PC-9 (cell line): Measurements from ENCODE around the gene TCTN3. TPM values are rescaled to one million over a fixed set of nuclear protein-coding genes. Genes with fewer than 3 reads are reported as not detected.

Source experiments
- Bru-seq: library from RNA; stranded (reverse); fragments of 400-500 nt; gene quantifications from one replicate; lab custom pipeline; 2021; lab: Mats Ljungman, UMichigan
- BruChase-seq, 2 experiments: library from RNA; stranded (reverse); fragments of 400-500 nt; gene quantifications; one replicate each; lab custom pipeline; 2021; lab: Mats Ljungman, UMichigan
- BruUV-seq: library from RNA; stranded (reverse); fragments of 400-500 nt; replicated peaks from 2 replicates; lab custom pipeline; 2021; lab: Mats Ljungman, UMichigan
- CTCF ChIA-PET: fragments of 300-600 bp; sonication (Branson Sonifier 250); formaldehyde crosslinking; loops from one replicate; lab custom pipeline; 2022; ENCODE audit warnings: antibody characterized with exemption; lab: Charles Lee
- POLR2A ChIA-PET: fragments of 300-600 bp; sonication (Branson Sonifier 250); formaldehyde crosslinking; loops from one replicate; lab custom pipeline; 2022; ENCODE audit warnings: antibody characterized with exemption; ENCODE audit not compliant: unreplicated experiment; lab: Charles Lee
- DNase-seq, 2 experiments: peaks; one replicate each; pipeline versions ENCODE4 v3.0.0 to v3.0.0-alpha.2; 2015 to 2022; ENCODE audit warnings: mixed read lengths in 1 of 2
- H2AFZ ChIP-seq: fragments of 200-600 bp; sonication (generic); 2 replicates; pipeline ENCODE4 v1.8.1; 2017; ENCODE audit warnings: antibody characterized with exemption
- H3F3A ChIP-seq: fragments of 200-600 bp; sonication (generic); 2 replicates; pipeline ENCODE4 v1.8.1; 2017; ENCODE audit warnings: antibody characterized with exemption, mild to moderate bottlenecking, low read depth; ENCODE audit not compliant: insufficient read depth
- H3K27ac ChIP-seq: fragments of 200-600 bp; sonication (generic); 2 replicates; pipeline ENCODE4 v1.6.1; 2016; ENCODE audit warnings: mixed run types
- H3K27me3 ChIP-seq: fragments of 200-600 bp; sonication (generic); 2 replicates; pipeline ENCODE4 v1.6.1; 2016; ENCODE audit warnings: low read depth, mixed run types; ENCODE audit not compliant: insufficient read depth
- H3K36me3 ChIP-seq: fragments of 200-600 bp; sonication (generic); 2 replicates; pipeline ENCODE4 v1.6.1; 2016; ENCODE audit warnings: low read depth, mixed run types
- H3K4me1 ChIP-seq: fragments of 200-600 bp; sonication (generic); replicated peaks from 2 replicates; pipeline ENCODE4 v1.6.1; 2016; ENCODE audit warnings: mixed run types; ENCODE audit not compliant: insufficient read depth
- H3K4me2 ChIP-seq: fragments of 200-600 bp; sonication (generic); 2 replicates; pipeline ENCODE4 v1.6.1; 2017; ENCODE audit warnings: mixed run types
- H3K4me3 ChIP-seq: fragments of 200-600 bp; sonication (generic); 2 replicates; pipeline ENCODE4 v1.6.1; 2016; ENCODE audit warnings: mixed run types
- H3K79me2 ChIP-seq: fragments of 200-600 bp; sonication (generic); 2 replicates; pipeline ENCODE4 v1.6.1; 2017; ENCODE audit warnings: low read depth, mixed run types
- H3K9me2 ChIP-seq: fragments of 200-600 bp; sonication (generic); 2 replicates; pipeline ENCODE4 v1.8.1; 2017; ENCODE audit warnings: mild to moderate bottlenecking; ENCODE audit not compliant: insufficient read depth
- H3K9me3 ChIP-seq: fragments of 200-600 bp; sonication (generic); 2 replicates; pipeline ENCODE4 v1.8.1; 2016; ENCODE audit warnings: low read depth; ENCODE audit not compliant: insufficient read depth
- H4K20me1 ChIP-seq: fragments of 200-600 bp; sonication (generic); 2 replicates; pipeline ENCODE4 v1.8.1; 2017; ENCODE audit not compliant: insufficient read depth
- CTCF ChIP-seq: fragments of 200-600 bp; sonication (generic); conservative IDR thresholded peaks from 2 replicates; pipeline ENCODE4 v1.6.1; 2017; ENCODE audit warnings: mixed run types, antibody characterized with exemption, mild to moderate bottlenecking, moderate library complexity
- EZH2 ChIP-seq: fragments of 200-600 bp; sonication (generic); IDR thresholded peaks from 2 replicates; pipeline ENCODE4 v1.8.0; 2017; ENCODE audit warnings: antibody characterized with exemption, low read depth
- intact Hi-C: fragments of 100-400 bp; cut with micrococcal nuclease; formaldehyde crosslinking; loops from one replicate; pipeline ENCODE4 v1.10.0; 2022; ENCODE audit not compliant: unreplicated experiment
- long read RNA-seq: library from polyadenylated mRNA; stranded (forward); transcript quantifications from one replicate; pipeline ENCODE4 v2.0.0, GENCODE V29; 2022
- total RNA-seq: library from RNA; stranded (reverse); gene quantifications from 2 replicates; pipeline ENCODE4 v1.2.3, GENCODE V29; 2021

TCTN3 gene
- total RNA-seq = 18.1 and 19.8 TPM in 2 replicates
- percentile 67 among the genes with signal in this experiment for Bru-seq, nascent RNA
- BruChase-seq, experiment 1, labeled RNA remaining after a 2-hour chase = percentile 65 among the genes with signal in this experiment
- BruChase-seq, experiment 2, labeled RNA remaining after a 6-hour chase = percentile 63 among the genes with signal in this experiment
- long read RNA-seq, transcript TCTN3-207 (14 exons, 2,739 nt) = major isoform, 40 of 63 reads
- long read RNA-seq, partial matches to known transcripts = 2 of 63 reads
- long read RNA-seq, other reads (novel, unspliced or antisense) = 20 of 63 reads

GRCh38 chr10:95693668-95694534 is at the start of gene TCTN3:
Gene TCTN3, minus strand, starts transcription at chr10:95693927. Its CDS starts 28 bp downstream, at chr10:95693899.
- H3K79me2 ChIP-seq = peaks cover 23% of the 10 kb centered on the region
- no peaks in the 10 kb centered on the region for H3K9me3 ChIP-seq
- no peaks in the 10 kb centered on the region for H4K20me1 ChIP-seq
- no peak within 1 kb of the TSS for H3K27ac ChIP-seq
- peak within 1 kb of the TSS; percentile 89 for H3K4me2 ChIP-seq
- intact Hi-C loops = loop anchor here (1.0 to 5.0 kb wide), 6 partner anchors 26 to 348 kb away; partner anchors contain the start of genes CC2D2B and CCNJ
- TF ChIP-seq CTCF (peak; percentile 89), EZH2 (no peak)
- H2AFZ ChIP-seq = peak within 1 kb of the TSS; percentile 88
- BruUV-seq = no TSS peak
- peak; percentile 92 to 98 for DNase-seq
- H3F3A ChIP-seq = no peaks in the 10 kb centered on the region
- H3K36me3 ChIP-seq = no peaks in the 10 kb centered on the region
- POLR2A ChIA-PET = interaction anchor here (0.6 to 0.7 kb wide), 4 partner anchors 9 to 148 kb away, joined by 3 to 13 read pairs (median 6); no protein-coding TSS in a partner anchor
- peak within 1 kb of the TSS; percentile 95 for H3K4me3 ChIP-seq
- H3K9me2 ChIP-seq = no peaks in the 10 kb centered on the region
- no peaks in the 10 kb centered on the region for H3K27me3 ChIP-seq
- CTCF ChIA-PET = interaction anchor here (0.5 to 1.4 kb wide), 14 partner anchors 20 to 320 kb away, joined by 3 to 29 read pairs (median 4); partner anchors contain the start of gene CC2D2B
- H3K4me1 ChIP-seq = peaks cover 5% of the 10 kb centered on the region; the same call in 1 of the 2 replicates

GRCh38 chr10:95742962-95743535 is 49.3 kb upstream of the TCTN3 start:
- CTCF ChIA-PET = no interaction called here
- Histone ChIP-seq H3K4me3 (no peak overlapping the region), H3K9me3 (no peaks in the 10 kb centered on the region), H3F3A (no peaks in the 10 kb centered on the region), H3K9me2 (no peaks in the 10 kb centered on the region), H3K79me2 (no peaks in the 10 kb centered on the region), H4K20me1 (no peaks in the 10 kb centered on the region), H2AFZ (no peak overlapping the region), H3K4me2 (no peak overlapping the region), H3K4me1 (no peaks in the 10 kb centered on the region), H3K27ac (no peak overlapping the region), H3K27me3 (no peaks in the 10 kb centered on the region), H3K36me3 (no peaks in the 10 kb centered on the region)
- intact Hi-C loops = no loop called here
- no TSS peak for BruUV-seq
- POLR2A ChIA-PET = no interaction called here
- no peak for DNase-seq
- TF ChIP-seq EZH2 (no peak), CTCF (no peak)

- TF ChIP-seq EZH2 (no peak), CTCF (no peak)
- intact Hi-C loops = no loop called here
- H3K9me2 ChIP-seq = no peaks in the 10 kb centered on the region
- H3K79me2 ChIP-seq = no peaks in the 10 kb centered on the region
- no peak overlapping the region for H3K4me3 ChIP-seq
- H3K4me2 ChIP-seq = no peak overlapping the region
- H3K4me1 ChIP-seq = no peaks in the 10 kb centered on the region
- no peaks in the 10 kb centered on the region for H3F3A ChIP-seq
- ChIA-PET CTCF (no interaction called here), POLR2A (no interaction called here)
- no peak overlapping the region for H2AFZ ChIP-seq
- no peak for DNase-seq
- no TSS peak for BruUV-seq
- no peaks in the 10 kb centered on the region for H3K9me3 ChIP-seq
- no peaks in the 10 kb centered on the region for H3K36me3 ChIP-seq
- H4K20me1 ChIP-seq = no peaks in the 10 kb centered on the region
- H3K27me3 ChIP-seq = no peaks in the 10 kb centered on the region
- no peak overlapping the region for H3K27ac ChIP-seq
Measured at GRCh38 chr10:95742485-95742884, 48.8 kb upstream of the TCTN3 start.
